Measurements from ENCODE around the gene SLC45A2. TPM values are rescaled to one million over a fixed set of nuclear protein-coding genes. Genes with fewer than 3 reads are reported as not detected.

SLC45A2 gene
- total RNA-seq, 1 donor from 2014 or later, result not detected

DNA sequence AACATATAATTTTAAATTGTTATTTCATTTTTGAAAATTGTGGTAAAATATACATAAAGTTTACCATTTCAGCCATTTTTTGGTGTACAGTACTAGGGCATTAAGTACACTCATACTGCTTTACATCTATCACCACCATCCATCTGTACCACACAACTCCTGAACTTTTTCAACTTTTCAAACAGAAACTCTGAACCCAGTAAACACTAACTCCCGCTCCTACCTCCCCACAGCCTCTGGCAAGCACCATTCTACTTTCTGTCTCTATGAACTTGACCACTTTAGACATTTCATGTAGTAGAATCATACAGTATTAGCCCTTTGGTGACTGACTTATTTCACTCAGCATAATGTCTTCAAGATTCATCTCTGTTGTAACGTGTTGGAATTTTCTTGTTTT is 8.4 kb upstream of the SLC45A2 start:
- no peaks in the 10 kb centered on the region for H3K27me3 ChIP-seq (ENCODE audit: low read depth)
- no peak overlapping the region for H3K27ac ChIP-seq (replicated peaks)
- intact Hi-C loops (cut with micrococcal nuclease), result loop anchor here (10.0 kb wide), 1 partner anchor 472 kb away; no protein-coding TSS in a partner anchor
- peaks cover 18% of the 10 kb centered on the region for H3K36me3 ChIP-seq
- H3K4me3 ChIP-seq, result no peak overlapping the region
- no peak for DNase-seq
- TF ChIP-seq, protein P1, sequence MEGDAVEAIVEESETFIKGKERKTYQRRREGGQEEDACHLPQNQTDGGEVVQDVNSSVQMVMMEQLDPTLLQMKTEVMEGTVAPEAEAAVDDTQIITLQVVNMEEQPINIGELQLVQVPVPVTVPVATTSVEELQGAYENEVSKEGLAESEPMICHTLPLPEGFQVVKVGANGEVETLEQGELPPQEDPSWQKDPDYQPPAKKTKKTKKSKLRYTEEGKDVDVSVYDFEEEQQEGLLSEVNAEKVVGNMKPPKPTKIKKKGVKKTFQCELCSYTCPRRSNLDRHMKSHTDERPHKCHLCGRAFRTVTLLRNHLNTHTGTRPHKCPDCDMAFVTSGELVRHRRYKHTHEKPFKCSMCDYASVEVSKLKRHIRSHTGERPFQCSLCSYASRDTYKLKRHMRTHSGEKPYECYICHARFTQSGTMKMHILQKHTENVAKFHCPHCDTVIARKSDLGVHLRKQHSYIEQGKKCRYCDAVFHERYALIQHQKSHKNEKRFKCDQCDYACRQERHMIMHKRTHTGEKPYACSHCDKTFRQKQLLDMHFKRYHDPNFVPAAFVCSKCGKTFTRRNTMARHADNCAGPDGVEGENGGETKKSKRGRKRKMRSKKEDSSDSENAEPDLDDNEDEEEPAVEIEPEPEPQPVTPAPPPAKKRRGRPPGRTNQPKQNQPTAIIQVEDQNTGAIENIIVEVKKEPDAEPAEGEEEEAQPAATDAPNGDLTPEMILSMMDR (IDR thresholded peaks at IDR 0.05; ENCODE audit: borderline replicate concordance), result no peak
- peaks cover 8% of the 10 kb centered on the region for H3K4me1 ChIP-seq
- H3K9me3 ChIP-seq (replicated peaks), result no peaks in the 10 kb centered on the region

DNA sequence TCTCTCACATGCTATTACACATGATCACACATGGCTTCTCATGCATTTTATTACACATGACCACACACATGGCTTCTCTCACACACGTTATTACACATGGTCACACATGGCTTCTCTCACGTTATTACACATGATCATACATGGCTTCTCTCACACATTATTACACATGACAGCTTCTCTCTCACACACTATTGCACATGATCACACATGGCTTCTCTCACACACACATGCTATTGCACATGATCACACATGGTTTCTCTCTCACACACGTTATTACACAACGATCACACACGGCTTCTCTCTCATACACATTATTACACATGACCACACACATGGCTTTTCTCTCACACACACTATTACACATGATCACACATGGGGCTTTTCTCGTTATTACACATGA is 954 bp upstream of the SLC45A2 start:
- Histone ChIP-seq H3K36me3 (peaks cover 28% of the 10 kb centered on the region), H3K27ac (replicated peaks) (no peak overlapping the region), H3K27me3 (ENCODE audit: low read depth) (no peaks in the 10 kb centered on the region), H3K9me3 (replicated peaks) (no peaks in the 10 kb centered on the region), H3K4me3 (no peak overlapping the region), H3K4me1 (no peaks in the 10 kb centered on the region)
- intact Hi-C loops (cut with micrococcal nuclease), result no loop called here
- no peak for DNase-seq
- TF ChIP-seq, protein P1 (IDR thresholded peaks at IDR 0.05; ENCODE audit: borderline replicate concordance), result no peak

DNA sequence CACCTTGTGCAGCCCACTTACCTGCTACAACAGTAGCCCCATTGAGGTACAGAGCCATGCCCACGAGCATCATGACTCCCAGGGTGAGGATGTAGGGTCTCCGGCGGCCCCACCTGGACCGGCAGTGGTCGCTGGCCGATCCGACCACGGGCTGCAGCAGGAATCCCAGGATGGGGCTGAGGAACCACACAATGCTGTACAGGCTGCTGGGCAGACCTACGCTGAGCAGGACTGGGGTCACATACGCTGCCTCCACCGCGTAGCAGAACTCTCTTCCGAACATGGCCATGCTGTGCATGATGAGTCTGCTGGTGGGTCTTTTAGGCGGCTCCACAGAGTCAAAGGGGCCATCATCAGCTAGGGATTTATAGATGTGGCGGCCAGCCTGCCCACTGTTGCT is 315 bp downstream of the SLC45A2 start:
- DNase-seq, result no peak
- intact Hi-C loops (cut with micrococcal nuclease), result no loop called here
- Histone ChIP-seq H3K4me1 (no peaks in the 10 kb centered on the region), H3K36me3 (peaks cover 27% of the 10 kb centered on the region), H3K27me3 (ENCODE audit: low read depth) (no peaks in the 10 kb centered on the region), H3K9me3 (replicated peaks) (no peaks in the 10 kb centered on the region), H3K27ac (replicated peaks) (no peak overlapping the region), H3K4me3 (no peak overlapping the region)
- TF ChIP-seq, protein P1 (IDR thresholded peaks at IDR 0.05; ENCODE audit: borderline replicate concordance), result no peak

DNA sequence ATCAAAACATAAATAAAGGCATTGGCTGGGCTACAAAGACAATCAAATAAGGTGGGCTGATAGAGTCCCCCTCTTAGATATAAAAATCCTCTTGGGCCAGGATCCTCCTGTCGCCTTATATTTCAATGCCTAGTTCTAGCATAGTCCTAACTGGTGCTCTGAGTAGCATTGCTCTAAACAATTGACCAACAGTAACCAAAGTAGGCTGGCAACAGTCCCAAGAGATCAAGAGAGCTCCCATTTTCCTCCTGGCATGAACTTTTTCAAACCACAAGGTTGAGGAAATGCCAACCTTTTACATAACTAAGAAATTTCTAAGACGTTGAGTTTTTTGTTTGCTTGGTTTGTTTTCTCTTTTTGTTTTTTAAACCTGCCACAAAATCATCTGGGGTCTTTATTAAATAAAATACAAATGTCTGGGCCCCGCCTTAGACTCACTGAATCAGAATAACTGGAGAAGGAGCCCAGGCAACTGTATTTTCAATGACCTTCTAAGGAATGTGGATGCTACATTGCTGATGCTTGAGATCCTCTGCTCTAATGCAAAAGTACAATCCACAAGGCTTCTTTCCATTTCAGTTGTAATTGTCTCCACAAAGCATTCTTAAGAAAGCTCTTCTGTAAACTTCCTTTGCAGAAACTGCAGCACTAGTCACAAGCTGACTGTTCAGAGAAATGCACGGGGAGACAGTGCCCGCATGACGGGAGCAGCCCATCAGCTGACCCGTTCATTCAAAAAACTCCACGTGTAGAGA is 2.9 kb downstream of the SLC45A2 start:
- Histone ChIP-seq H3K4me3 (no peak overlapping the region), H3K27me3 (ENCODE audit: low read depth) (no peaks in the 10 kb centered on the region), H3K9me3 (replicated peaks) (no peaks in the 10 kb centered on the region), H3K4me1 (no peaks in the 10 kb centered on the region), H3K36me3 (peaks cover 2% of the 10 kb centered on the region), H3K27ac (replicated peaks) (no peak overlapping the region)
- TF ChIP-seq, protein P1 (IDR thresholded peaks at IDR 0.05; ENCODE audit: borderline replicate concordance), result no peak
- DNase-seq, result no peak
- intact Hi-C loops (cut with micrococcal nuclease), result no loop called here

DNA sequence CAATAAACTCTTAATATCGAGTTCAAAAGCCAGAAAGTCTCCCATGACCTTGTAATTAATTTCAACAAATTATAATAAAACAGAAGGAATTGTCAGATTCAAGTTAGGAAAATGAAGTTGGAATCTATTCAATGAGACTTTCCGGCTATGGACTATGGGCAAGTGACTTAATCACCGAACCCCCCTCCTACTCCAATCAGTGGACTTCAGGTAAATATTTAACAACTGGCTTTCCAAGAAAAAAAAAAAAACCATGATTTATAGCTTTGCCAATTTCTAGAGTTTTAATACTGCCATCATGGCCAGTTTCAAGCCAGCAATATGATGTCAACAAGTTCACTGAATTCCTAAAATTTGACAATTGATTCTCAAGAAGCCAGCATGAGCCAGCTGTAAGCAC is 4.5 kb downstream of the SLC45A2 start:
- TF ChIP-seq, protein P1 (IDR thresholded peaks at IDR 0.05; ENCODE audit: borderline replicate concordance), result no peak
- intact Hi-C loops (cut with micrococcal nuclease), result no loop called here
- Histone ChIP-seq H3K27me3 (ENCODE audit: low read depth) (no peaks in the 10 kb centered on the region), H3K9me3 (replicated peaks) (no peaks in the 10 kb centered on the region), H3K4me3 (no peak overlapping the region), H3K36me3 (no peaks in the 10 kb centered on the region), H3K27ac (replicated peaks) (no peak overlapping the region), H3K4me1 (peaks cover 4% of the 10 kb centered on the region)
- DNase-seq, result no peak

All from left ventricle myocardium inferior (tissue), 1 donor.